ENCODE measurements around the gene TMEM174.

- no peak for TF ChIP-seq POLR2A (IDR thresholded peaks at IDR 0.05)
- TF ChIP-seq CTCF (IDR thresholded peaks at IDR 0.05), result no peak
Measured at GRCh38 chr5:73150876-73151275, 22.1 kb upstream of the TMEM174 start.
